LNCAP (cell line): ENCODE data around the gene TAPT1.

Source experiments
- CTCF ChIP-seq: fragments of 450-650 bp; IDR thresholded peaks from 2 replicates; pipeline ENCODE4 v1.5.1; 2017; ENCODE audit warnings: mild to moderate bottlenecking

Gene TAPT1

GRCh38 chr4:16122308-16122711 lies 104.0 kb downstream of the TAPT1 start:
- TF ChIP-seq CTCF: no peak

- TF ChIP-seq CTCF: no peak
These were observed 105.6 kb downstream of the TAPT1 start for GRCh38 chr4:16120720-16121119.

GRCh38 chr4:16119981-16120380 lies 106.3 kb downstream of the TAPT1 start:
- TF ChIP-seq CTCF: no peak

- no peak for TF ChIP-seq CTCF
These were observed 108.2 kb downstream of the TAPT1 start for GRCh38 chr4:16118090-16118489.

- TF ChIP-seq CTCF: no peak
These were observed 109.1 kb downstream of the TAPT1 start for GRCh38 chr4:16117164-16117563.

- TF ChIP-seq CTCF: no peak
These were observed 109.7 kb downstream of the TAPT1 start for GRCh38 chr4:16116493-16116990.

GRCh38 chr4:16116019-16116418 lies 110.3 kb downstream of the TAPT1 start:
- TF ChIP-seq CTCF: no peak

- no peak for TF ChIP-seq CTCF
These were observed 111.7 kb downstream of the TAPT1 start for GRCh38 chr4:16114546-16114945.
